Measurements from ENCODE around the gene PLCB1. TPM values are rescaled to one million over a fixed set of nuclear protein-coding genes. Genes with fewer than 3 reads are reported as not detected.

Gene PLCB1
- total RNA-seq, 1 experiment from 2014 or later = 11.3 TPM

DNA sequence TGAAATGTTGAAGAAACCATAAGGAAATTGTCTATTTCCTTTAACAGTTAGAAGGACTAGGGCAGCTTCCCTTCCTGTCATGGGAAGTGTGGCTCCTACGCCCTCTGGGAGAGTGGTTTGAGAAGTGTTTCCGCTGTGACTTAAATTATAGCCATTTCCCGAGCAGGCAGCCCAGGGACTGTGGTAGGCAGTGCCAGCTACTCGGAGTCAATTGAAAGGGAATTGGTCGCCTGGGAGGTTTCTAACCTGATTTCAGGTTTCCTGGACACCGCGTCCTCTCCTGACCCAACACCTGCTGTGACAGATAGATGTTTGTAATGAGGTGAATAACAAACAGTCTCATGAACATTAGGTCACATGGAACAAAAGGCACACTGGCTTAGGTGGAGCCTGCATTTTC is 680.8 kb downstream of the PLCB1 start:
- Mint-ChIP-seq H3K27me3 (ENCODE audit: low read depth) (no peaks in the 10 kb centered on the region), H3K27ac (peak overlapping the region; percentile 84), H3K4me1 (peaks cover 53% of the 10 kb centered on the region), H3K9me3 (peaks cover 4% of the 10 kb centered on the region; the same call in 1 of the 2 replicates), H3K36me3 (no peaks in the 10 kb centered on the region), H3K4me3 (no peak overlapping the region)
- peak; percentile 22 for DNase-seq (ENCODE audit: low spot score)
- ChIA-PET CTCF (interaction anchor here (0.5 to 2.6 kb wide), 9 partner anchors 10 to 580 kb away, joined by 3 to 19 read pairs (median 5); no protein-coding TSS in a partner anchor), POLR2A (no interaction called here)
- peak; percentile 79 for ATAC-seq
- TF ChIP-seq, protein P1, sequence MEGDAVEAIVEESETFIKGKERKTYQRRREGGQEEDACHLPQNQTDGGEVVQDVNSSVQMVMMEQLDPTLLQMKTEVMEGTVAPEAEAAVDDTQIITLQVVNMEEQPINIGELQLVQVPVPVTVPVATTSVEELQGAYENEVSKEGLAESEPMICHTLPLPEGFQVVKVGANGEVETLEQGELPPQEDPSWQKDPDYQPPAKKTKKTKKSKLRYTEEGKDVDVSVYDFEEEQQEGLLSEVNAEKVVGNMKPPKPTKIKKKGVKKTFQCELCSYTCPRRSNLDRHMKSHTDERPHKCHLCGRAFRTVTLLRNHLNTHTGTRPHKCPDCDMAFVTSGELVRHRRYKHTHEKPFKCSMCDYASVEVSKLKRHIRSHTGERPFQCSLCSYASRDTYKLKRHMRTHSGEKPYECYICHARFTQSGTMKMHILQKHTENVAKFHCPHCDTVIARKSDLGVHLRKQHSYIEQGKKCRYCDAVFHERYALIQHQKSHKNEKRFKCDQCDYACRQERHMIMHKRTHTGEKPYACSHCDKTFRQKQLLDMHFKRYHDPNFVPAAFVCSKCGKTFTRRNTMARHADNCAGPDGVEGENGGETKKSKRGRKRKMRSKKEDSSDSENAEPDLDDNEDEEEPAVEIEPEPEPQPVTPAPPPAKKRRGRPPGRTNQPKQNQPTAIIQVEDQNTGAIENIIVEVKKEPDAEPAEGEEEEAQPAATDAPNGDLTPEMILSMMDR (IDR thresholded peaks at IDR 0.05) = no peak
- TF ChIP-seq, protein P2, sequence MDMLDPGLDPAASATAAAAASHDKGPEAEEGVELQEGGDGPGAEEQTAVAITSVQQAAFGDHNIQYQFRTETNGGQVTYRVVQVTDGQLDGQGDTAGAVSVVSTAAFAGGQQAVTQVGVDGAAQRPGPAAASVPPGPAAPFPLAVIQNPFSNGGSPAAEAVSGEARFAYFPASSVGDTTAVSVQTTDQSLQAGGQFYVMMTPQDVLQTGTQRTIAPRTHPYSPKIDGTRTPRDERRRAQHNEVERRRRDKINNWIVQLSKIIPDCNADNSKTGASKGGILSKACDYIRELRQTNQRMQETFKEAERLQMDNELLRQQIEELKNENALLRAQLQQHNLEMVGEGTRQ (CRISPR knock-in tag; IDR thresholded peaks at IDR 0.05) = peak; percentile 43; the same call in 1 of the 2 replicates

DNA sequence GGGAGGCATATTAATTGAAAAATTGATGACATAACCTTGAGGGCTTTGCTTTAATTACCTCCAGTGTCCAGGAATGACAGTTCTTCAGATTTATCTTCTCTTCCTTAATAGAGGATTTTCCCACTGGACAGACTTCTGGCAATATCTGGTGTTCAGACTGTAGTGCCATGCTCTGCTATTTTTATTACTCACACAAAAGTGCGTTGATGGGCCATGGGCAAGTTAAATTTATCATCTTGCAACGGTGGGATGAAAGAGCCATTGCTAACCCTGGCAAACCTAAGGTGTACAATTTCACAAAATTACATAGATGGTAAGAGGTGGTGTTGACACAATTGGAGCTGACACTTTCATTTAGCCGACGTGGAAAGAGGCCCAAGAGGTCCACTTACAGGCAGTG is 683.1 kb downstream of the PLCB1 start:
- POLR2A ChIA-PET = no interaction called here
- no peak overlapping the region for H3K4me3 Mint-ChIP-seq
- H3K27ac Mint-ChIP-seq = no peak overlapping the region
- no peaks in the 10 kb centered on the region for H3K36me3 Mint-ChIP-seq
- no peaks in the 10 kb centered on the region for H3K27me3 Mint-ChIP-seq (ENCODE audit: low read depth)
- DNase-seq (ENCODE audit: low spot score) (no peak), ATAC-seq (no peak)
- TF ChIP-seq FOXP1 (CRISPR knock-in tag; IDR thresholded peaks at IDR 0.05; ENCODE audit: borderline replicate concordance) (no peak), HMGA2 (CRISPR knock-in tag; IDR thresholded peaks at IDR 0.05) (no peak), FOXK1 (CRISPR knock-in tag; IDR thresholded peaks at IDR 0.05) (no peak), NFATC4 (CRISPR knock-in tag; IDR thresholded peaks at IDR 0.05) (no peak), SOX15 (CRISPR knock-in tag; IDR thresholded peaks at IDR 0.05) (no peak)
- TF ChIP-seq, protein P3, sequence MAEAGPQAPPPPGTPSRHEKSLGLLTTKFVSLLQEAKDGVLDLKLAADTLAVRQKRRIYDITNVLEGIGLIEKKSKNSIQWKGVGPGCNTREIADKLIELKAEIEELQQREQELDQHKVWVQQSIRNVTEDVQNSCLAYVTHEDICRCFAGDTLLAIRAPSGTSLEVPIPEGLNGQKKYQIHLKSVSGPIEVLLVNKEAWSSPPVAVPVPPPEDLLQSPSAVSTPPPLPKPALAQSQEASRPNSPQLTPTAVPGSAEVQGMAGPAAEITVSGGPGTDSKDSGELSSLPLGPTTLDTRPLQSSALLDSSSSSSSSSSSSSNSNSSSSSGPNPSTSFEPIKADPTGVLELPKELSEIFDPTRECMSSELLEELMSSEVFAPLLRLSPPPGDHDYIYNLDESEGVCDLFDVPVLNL (CRISPR knock-in tag; IDR thresholded peaks at IDR 0.05; ENCODE audit: borderline replicate concordance, low read depth) = no peak
- TF ChIP-seq, protein P4, sequence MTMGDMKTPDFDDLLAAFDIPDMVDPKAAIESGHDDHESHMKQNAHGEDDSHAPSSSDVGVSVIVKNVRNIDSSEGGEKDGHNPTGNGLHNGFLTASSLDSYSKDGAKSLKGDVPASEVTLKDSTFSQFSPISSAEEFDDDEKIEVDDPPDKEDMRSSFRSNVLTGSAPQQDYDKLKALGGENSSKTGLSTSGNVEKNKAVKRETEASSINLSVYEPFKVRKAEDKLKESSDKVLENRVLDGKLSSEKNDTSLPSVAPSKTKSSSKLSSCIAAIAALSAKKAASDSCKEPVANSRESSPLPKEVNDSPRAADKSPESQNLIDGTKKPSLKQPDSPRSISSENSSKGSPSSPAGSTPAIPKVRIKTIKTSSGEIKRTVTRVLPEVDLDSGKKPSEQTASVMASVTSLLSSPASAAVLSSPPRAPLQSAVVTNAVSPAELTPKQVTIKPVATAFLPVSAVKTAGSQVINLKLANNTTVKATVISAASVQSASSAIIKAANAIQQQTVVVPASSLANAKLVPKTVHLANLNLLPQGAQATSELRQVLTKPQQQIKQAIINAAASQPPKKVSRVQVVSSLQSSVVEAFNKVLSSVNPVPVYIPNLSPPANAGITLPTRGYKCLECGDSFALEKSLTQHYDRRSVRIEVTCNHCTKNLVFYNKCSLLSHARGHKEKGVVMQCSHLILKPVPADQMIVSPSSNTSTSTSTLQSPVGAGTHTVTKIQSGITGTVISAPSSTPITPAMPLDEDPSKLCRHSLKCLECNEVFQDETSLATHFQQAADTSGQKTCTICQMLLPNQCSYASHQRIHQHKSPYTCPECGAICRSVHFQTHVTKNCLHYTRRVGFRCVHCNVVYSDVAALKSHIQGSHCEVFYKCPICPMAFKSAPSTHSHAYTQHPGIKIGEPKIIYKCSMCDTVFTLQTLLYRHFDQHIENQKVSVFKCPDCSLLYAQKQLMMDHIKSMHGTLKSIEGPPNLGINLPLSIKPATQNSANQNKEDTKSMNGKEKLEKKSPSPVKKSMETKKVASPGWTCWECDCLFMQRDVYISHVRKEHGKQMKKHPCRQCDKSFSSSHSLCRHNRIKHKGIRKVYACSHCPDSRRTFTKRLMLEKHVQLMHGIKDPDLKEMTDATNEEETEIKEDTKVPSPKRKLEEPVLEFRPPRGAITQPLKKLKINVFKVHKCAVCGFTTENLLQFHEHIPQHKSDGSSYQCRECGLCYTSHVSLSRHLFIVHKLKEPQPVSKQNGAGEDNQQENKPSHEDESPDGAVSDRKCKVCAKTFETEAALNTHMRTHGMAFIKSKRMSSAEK (CRISPR knock-in tag; IDR thresholded peaks at IDR 0.05; ENCODE audit: borderline replicate concordance) = no peak
- TF ChIP-seq, protein P5, sequence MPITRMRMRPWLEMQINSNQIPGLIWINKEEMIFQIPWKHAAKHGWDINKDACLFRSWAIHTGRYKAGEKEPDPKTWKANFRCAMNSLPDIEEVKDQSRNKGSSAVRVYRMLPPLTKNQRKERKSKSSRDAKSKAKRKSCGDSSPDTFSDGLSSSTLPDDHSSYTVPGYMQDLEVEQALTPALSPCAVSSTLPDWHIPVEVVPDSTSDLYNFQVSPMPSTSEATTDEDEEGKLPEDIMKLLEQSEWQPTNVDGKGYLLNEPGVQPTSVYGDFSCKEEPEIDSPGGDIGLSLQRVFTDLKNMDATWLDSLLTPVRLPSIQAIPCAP (CRISPR knock-in tag; IDR thresholded peaks at IDR 0.05) = no peak
- TF ChIP-seq, protein P1 (IDR thresholded peaks at IDR 0.05) = no peak
- H3K9me3 Mint-ChIP-seq = peaks cover 4% of the 10 kb centered on the region; the same call in 1 of the 2 replicates
- CTCF ChIA-PET = no interaction called here
- peaks cover 31% of the 10 kb centered on the region for H3K4me1 Mint-ChIP-seq

All from WTC11 (cell line).